Smooth muscle cell (in vitro differentiated cells): ENCODE data around the gene TPD52L2. TPM values are rescaled to one million over a fixed set of nuclear protein-coding genes. Genes with fewer than 3 reads are reported as not detected.

Experiments
- DNase-seq: peaks from one replicate; lab custom pipeline; 2025; ENCODE audit not compliant: unreplicated experiment; lab: John Stamatoyannopoulos, UW
- H2AFZ ChIP-seq: fragments of 200-600 bp; sonication (generic); 2 replicates; pipeline ENCODE4 v1.6.0; 2016; ENCODE audit warnings: antibody characterized with exemption, low read depth, mild to moderate bottlenecking
- H3F3A ChIP-seq: fragments of 200-600 bp; sonication (generic); 2 replicates; pipeline ENCODE4 v1.6.0; 2017; ENCODE audit warnings: antibody characterized with exemption, low read depth
- H3K27ac ChIP-seq: fragments of 200-600 bp; sonication (generic); 2 replicates; pipeline ENCODE4 v1.5.1; 2016; ENCODE audit warnings: low read depth, mild to moderate bottlenecking
- H3K27me3 ChIP-seq: fragments of 200-600 bp; sonication (generic); 2 replicates; pipeline ENCODE4 v1.6.1; 2016; ENCODE audit warnings: low read depth, mild to moderate bottlenecking
- H3K36me3 ChIP-seq: fragments of 200-600 bp; sonication (generic); 2 replicates; pipeline ENCODE4 v1.5.1; 2016; ENCODE audit warnings: low read depth
- H3K4me1 ChIP-seq: fragments of 200-600 bp; sonication (generic); 2 replicates; pipeline ENCODE4 v1.5.1; 2016; ENCODE audit warnings: low read depth
- H3K4me2 ChIP-seq: fragments of 200-600 bp; sonication (generic); 2 replicates; pipeline ENCODE4 v1.6.0; 2016; ENCODE audit warnings: mild to moderate bottlenecking
- H3K4me3 ChIP-seq: fragments of 200-600 bp; sonication (generic); 2 replicates; pipeline ENCODE4 v1.5.1; 2016; ENCODE audit warnings: mild to moderate bottlenecking
- H3K79me2 ChIP-seq: fragments of 200-600 bp; sonication (generic); 2 replicates; pipeline ENCODE4 v1.6.0; 2016; ENCODE audit warnings: low read depth, mild to moderate bottlenecking
- H3K9ac ChIP-seq: fragments of 200-600 bp; sonication (generic); 2 replicates; pipeline ENCODE4 v1.6.0; 2016; ENCODE audit warnings: low read depth
- H3K9me3 ChIP-seq: fragments of 200-600 bp; sonication (generic); replicated peaks from 2 replicates; pipeline ENCODE4 v1.5.1; 2016; ENCODE audit warnings: low read depth
- H4K20me1 ChIP-seq: fragments of 200-600 bp; sonication (generic); 2 replicates; pipeline ENCODE4 v1.6.0; 2016; ENCODE audit warnings: low read depth
- CTCF ChIP-seq: fragments of 200-600 bp; sonication (generic); IDR thresholded peaks from 2 replicates; pipeline ENCODE4 v1.5.1; 2017; ENCODE audit warnings: borderline replicate concordance, mild to moderate bottlenecking, antibody characterized with exemption; ENCODE audit not compliant: insufficient read depth, poor library complexity, severe bottlenecking
- WGBS: methylation state at CpG from one replicate; pipeline ENCODE4 v1.1.7; 2016; ENCODE audit warnings: low lambda C conversion rate; 5-methylcytosine and 5-hydroxymethylcytosine counted together
- polyA plus RNA-seq: library from polyadenylated mRNA; unstranded; fragments of >200 nt; fragmentation: Nextera tagmentation; extraction: Ambion mirVana; gene quantifications from 2 replicates; pipeline ENCODE4 v1.2.1, GENCODE V29; 2016
- total RNA-seq: library from RNA; depleted of rRNA; stranded (reverse); fragments of >200 nt; gene quantifications from 2 replicates; pipeline ENCODE4 v1.2.3, GENCODE V29; 2014

Gene TPD52L2
- total and polyA plus RNA-seq, 2 experiments from 2014 or later = 74.4 to 93.8 TPM

- Histone ChIP-seq H3K36me3 (no peaks in the 10 kb centered on the region), H3F3A (no peaks in the 10 kb centered on the region), H3K9me3 (no peaks in the 10 kb centered on the region), H4K20me1 (peaks cover 90% of the 10 kb centered on the region), H3K4me3 (no peak overlapping the region), H3K27me3 (no peaks in the 10 kb centered on the region), H3K27ac (no peak overlapping the region), H2AFZ (no peak overlapping the region), H3K79me2 (peaks cover 24% of the 10 kb centered on the region), H3K9ac (no peak overlapping the region), H3K4me1 (no peaks in the 10 kb centered on the region), H3K4me2 (no peak overlapping the region)
- 96% methylated on average over 19 of the region's 19 CpGs for WGBS
- no peak for DNase-seq
- no peak for TF ChIP-seq CTCF
Observed at GRCh38 chr20:63881451-63882226, 16.6 kb downstream of the TPD52L2 start.

DNA sequence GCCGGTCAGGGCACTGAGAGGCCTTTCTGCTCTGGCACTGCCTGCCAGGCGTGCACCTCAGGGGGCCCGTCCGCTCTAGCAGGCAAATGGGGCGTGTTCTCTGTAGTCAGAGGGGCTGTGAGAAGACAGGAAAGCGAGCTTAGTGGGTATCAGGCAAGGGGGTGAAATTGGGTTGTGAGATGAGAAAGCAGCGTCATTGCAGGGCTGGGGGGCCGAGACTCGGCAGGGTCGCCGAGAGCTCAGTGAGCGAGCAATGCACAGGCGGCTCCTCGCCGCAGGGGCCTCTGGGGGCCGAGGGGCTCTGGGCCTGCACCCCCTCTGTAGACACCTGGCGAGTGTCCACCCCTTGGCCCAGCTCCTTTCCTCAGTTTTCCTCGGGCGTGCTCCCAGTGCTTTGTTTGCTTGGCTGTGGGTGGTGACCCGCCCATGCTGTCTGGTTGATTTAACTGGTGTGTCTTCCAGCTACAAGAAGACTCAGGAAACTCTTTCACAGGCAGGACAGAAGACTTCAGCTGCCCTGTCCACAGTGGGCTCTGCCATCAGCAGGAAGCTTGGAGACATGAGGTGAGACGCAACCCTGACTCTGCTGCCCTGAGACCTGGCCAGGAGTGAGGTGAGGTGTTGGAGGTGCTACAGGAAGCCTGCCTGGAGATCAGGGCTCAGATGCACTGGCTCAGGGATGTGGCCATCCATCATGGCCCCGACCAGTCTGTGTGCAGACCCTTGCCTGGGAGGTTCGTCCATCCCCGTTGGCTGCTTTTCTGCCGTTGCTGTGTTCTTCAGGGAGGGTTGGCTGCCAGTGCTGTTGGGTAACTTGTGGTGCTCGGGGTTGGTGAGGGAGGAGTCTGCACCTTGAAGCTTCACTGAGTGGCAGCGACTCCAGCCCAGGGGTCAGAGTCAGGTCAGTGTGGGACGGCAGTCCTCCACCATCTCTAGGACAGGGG lies 17.5 kb downstream of the TPD52L2 start:
- Histone ChIP-seq H4K20me1 (peaks cover 90% of the 10 kb centered on the region), H3K27me3 (no peaks in the 10 kb centered on the region), H2AFZ (no peak overlapping the region), H3K4me3 (no peak overlapping the region), H3K9ac (no peak overlapping the region), H3K27ac (no peak overlapping the region), H3K36me3 (no peaks in the 10 kb centered on the region), H3K9me3 (no peaks in the 10 kb centered on the region), H3K4me1 (no peaks in the 10 kb centered on the region), H3K79me2 (peaks cover 18% of the 10 kb centered on the region), H3K4me2 (no peak overlapping the region), H3F3A (no peaks in the 10 kb centered on the region)
- 97% methylated on average over 28 of the region's 28 CpGs for WGBS
- no peak for DNase-seq
- TF ChIP-seq CTCF = no peak

DNA sequence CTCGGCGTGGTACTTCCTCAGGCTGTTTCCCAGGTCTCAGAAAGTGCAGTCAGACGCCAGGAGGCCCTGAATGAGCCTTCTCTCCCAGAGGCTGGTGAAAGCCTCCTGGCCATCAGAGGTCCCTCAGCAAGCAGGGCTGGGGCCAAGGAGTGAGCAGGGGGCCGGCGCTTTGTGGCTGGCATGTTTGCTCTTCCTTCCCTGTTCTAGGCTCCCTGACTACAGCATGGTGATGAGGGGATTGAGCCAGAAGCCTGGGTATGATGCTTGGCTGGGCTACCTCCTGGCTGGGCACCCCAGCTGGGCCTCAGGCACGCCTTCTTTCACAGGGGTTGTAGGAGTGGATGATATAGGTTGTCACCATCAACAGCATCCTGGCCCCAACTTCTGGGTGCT lies 18.1 kb downstream of the TPD52L2 start:
- Histone ChIP-seq H3K79me2 (peaks cover 13% of the 10 kb centered on the region), H3K36me3 (no peaks in the 10 kb centered on the region)

More for the DNA sequence above, 18.1 kb downstream of the TPD52L2 start:
- DNase-seq = no peak
- Histone ChIP-seq H4K20me1 (peaks cover 90% of the 10 kb centered on the region), H3K4me1 (no peaks in the 10 kb centered on the region), H2AFZ (no peak overlapping the region), H3K9me3 (no peaks in the 10 kb centered on the region), H3K4me2 (no peak overlapping the region), H3F3A (no peaks in the 10 kb centered on the region), H3K27ac (no peak overlapping the region), H3K4me3 (no peak overlapping the region), H3K27me3 (no peaks in the 10 kb centered on the region), H3K9ac (no peak overlapping the region)
- no peak for TF ChIP-seq CTCF
- WGBS = 96% methylated on average over 6 of the region's 6 CpGs
